ENCODE measurements around the gene XRCC1.

DNA sequence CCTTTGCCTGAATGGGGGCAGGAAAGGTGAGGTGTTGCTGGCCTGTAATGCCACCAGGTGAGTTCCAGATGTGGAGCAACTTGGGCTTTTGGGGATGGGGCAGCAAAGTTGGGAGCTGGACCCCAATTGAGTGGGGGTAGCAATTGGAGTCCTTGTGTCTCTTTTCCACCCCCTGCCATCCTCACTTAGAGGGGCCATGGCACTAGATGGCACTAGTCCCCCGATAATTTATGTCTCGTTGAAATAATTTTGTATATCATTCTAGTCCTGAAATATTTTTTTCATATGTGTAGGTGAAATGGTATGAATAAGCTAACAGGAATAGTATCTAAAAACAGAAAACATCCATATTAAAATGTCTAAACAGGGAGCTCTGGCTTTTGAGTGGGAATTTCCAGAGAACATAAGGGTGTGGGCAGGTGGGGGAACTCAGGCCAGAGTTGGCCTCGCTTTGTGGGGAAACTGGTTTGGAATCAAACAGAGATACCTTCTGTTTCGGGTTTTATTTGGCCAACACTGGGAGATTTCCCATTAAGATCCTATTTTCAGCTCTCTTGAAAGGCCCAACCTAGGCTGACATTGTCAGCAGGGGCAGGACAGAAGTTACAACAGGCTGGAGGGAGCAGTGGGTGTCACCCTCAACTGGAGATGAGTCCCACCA, 24.4 kb upstream of the XRCC1 start:
- TF ChIP-seq, protein P1, sequence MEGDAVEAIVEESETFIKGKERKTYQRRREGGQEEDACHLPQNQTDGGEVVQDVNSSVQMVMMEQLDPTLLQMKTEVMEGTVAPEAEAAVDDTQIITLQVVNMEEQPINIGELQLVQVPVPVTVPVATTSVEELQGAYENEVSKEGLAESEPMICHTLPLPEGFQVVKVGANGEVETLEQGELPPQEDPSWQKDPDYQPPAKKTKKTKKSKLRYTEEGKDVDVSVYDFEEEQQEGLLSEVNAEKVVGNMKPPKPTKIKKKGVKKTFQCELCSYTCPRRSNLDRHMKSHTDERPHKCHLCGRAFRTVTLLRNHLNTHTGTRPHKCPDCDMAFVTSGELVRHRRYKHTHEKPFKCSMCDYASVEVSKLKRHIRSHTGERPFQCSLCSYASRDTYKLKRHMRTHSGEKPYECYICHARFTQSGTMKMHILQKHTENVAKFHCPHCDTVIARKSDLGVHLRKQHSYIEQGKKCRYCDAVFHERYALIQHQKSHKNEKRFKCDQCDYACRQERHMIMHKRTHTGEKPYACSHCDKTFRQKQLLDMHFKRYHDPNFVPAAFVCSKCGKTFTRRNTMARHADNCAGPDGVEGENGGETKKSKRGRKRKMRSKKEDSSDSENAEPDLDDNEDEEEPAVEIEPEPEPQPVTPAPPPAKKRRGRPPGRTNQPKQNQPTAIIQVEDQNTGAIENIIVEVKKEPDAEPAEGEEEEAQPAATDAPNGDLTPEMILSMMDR (IDR thresholded peaks at IDR 0.05) = no peak
- TF ChIP-seq POLR2AphosphoS5 (IDR thresholded peaks at IDR 0.05; ENCODE audit: insufficient read depth in 1 of 2, low read depth in 1 of 2) = no peak
